Measurements from ENCODE around the gene SLC9A8. TPM values are rescaled to one million over a fixed set of nuclear protein-coding genes. Genes with fewer than 3 reads are reported as not detected.
"Not testable (repeated sequence)": the region's sequence is repeated elsewhere in the genome, so short reads cannot be mapped to it uniquely, and the experiment has no call there.

SLC9A8 gene
- polyA plus RNA-seq, 1 donor from 2014 or later, result 6.7 TPM

DNA sequence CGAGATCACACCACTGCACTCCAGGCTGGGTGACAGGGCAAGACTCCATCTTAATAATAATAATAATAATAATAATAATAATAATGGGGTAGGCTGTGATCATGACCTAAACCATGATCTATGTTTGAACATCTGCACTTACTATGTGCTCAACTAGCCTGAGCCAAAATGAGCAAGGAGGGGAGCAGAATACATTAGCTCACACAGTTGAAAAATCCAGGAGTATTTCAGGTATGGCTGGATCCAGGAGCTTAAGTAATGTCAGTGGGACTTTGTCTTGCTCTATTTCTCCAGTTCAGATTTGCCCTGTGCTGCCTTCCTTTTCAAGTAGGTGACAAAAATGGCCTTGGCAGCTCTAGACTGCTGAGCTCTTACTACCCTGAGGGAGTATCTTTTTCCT lies 32.7 kb upstream of the SLC9A8 start:
- no peak overlapping the region for H3K4me2 ChIP-seq (ENCODE audit: low read length)
- no peaks in the 10 kb centered on the region for H3K36me3 ChIP-seq (ENCODE audit: insufficient read depth, low read length)
- no peak overlapping the region for H2AFZ ChIP-seq (ENCODE audit: low read depth, low read length)
- H3K9ac ChIP-seq (ENCODE audit: low read length), result no peak overlapping the region
- H4K20me1 ChIP-seq (ENCODE audit: insufficient read depth), result no peaks in the 10 kb centered on the region
- H3K9me2 ChIP-seq (ENCODE audit: insufficient read depth, low read length), result no peaks in the 10 kb centered on the region
- H3K9me3 ChIP-seq (ENCODE audit: low read length), result no peaks in the 10 kb centered on the region
- H3K4me3 ChIP-seq (ENCODE audit: low read length), result no peak overlapping the region
- no peak overlapping the region for H3K27ac ChIP-seq (ENCODE audit: low read length)
- H3K27me3 ChIP-seq (ENCODE audit: insufficient read depth, low read depth, low read length), result no peaks in the 10 kb centered on the region
- no peaks in the 10 kb centered on the region for H3K79me2 ChIP-seq (replicated peaks; ENCODE audit: insufficient read depth, low read length)
- no peaks in the 10 kb centered on the region for H3F3A ChIP-seq (ENCODE audit: insufficient read depth, low read length, poor library complexity, severe bottlenecking)
- no peak for TF ChIP-seq EZH2 (IDR thresholded peaks at IDR 0.05; ENCODE audit: borderline replicate concordance, insufficient read depth, low read length, poor library complexity, severe bottlenecking)
- no peak for TF ChIP-seq POLR2AphosphoS5 (IDR thresholded peaks at IDR 0.05)
- TF ChIP-seq RAD21 (conservative IDR thresholded peaks at IDR 0.05), result no peak
- no peak for TF ChIP-seq CTCF (IDR thresholded peaks at IDR 0.05; ENCODE audit: poor library complexity, severe bottlenecking)
- no peak for TF ChIP-seq SMC3 (conservative IDR thresholded peaks at IDR 0.05; ENCODE audit: poor library complexity)
- TF ChIP-seq TAF1 (IDR thresholded peaks at IDR 0.05; ENCODE audit: low read depth), result no peak
- no peak for TF ChIP-seq EP300 (conservative IDR thresholded peaks at IDR 0.05; ENCODE audit: poor library complexity, severe bottlenecking)
- TF ChIP-seq REST (IDR thresholded peaks at IDR 0.05; ENCODE audit: borderline replicate concordance), result no peak
- no peak for TF ChIP-seq MXI1 (conservative IDR thresholded peaks at IDR 0.05; ENCODE audit: poor library complexity, severe bottlenecking)

GRCh38 chr20:49781676-49782075 lies 31.0 kb upstream of the SLC9A8 start:
- H3K36me3 ChIP-seq (ENCODE audit: insufficient read depth, low read length), result no peaks in the 10 kb centered on the region
- no peaks in the 10 kb centered on the region for H4K20me1 ChIP-seq (ENCODE audit: insufficient read depth)
- H3K9me2 ChIP-seq (ENCODE audit: insufficient read depth, low read length), result no peaks in the 10 kb centered on the region
- no peak overlapping the region for H3K4me2 ChIP-seq (ENCODE audit: low read length)
- H3K27me3 ChIP-seq (ENCODE audit: insufficient read depth, low read depth, low read length), result no peaks in the 10 kb centered on the region
- no peaks in the 10 kb centered on the region for H3F3A ChIP-seq (ENCODE audit: insufficient read depth, low read length, poor library complexity, severe bottlenecking)
- H3K4me3 ChIP-seq (ENCODE audit: low read length), result no peak overlapping the region
- no peak overlapping the region for H3K9ac ChIP-seq (ENCODE audit: low read length)
- H3K9me3 ChIP-seq (ENCODE audit: low read length), result no peaks in the 10 kb centered on the region
- H3K27ac ChIP-seq (ENCODE audit: low read length), result no peak overlapping the region
- TF ChIP-seq SMC3 (conservative IDR thresholded peaks at IDR 0.05; ENCODE audit: poor library complexity) (no peak), REST (IDR thresholded peaks at IDR 0.05; ENCODE audit: borderline replicate concordance) (no peak), EZH2 (IDR thresholded peaks at IDR 0.05; ENCODE audit: borderline replicate concordance, insufficient read depth, low read length, poor library complexity, severe bottlenecking) (no peak), TAF1 (IDR thresholded peaks at IDR 0.05; ENCODE audit: low read depth) (no peak), CTCF (IDR thresholded peaks at IDR 0.05; ENCODE audit: poor library complexity, severe bottlenecking) (no peak), POLR2AphosphoS5 (IDR thresholded peaks at IDR 0.05) (no peak), MXI1 (conservative IDR thresholded peaks at IDR 0.05; ENCODE audit: poor library complexity, severe bottlenecking) (no peak), EP300 (conservative IDR thresholded peaks at IDR 0.05; ENCODE audit: poor library complexity, severe bottlenecking) (no peak), RAD21 (conservative IDR thresholded peaks at IDR 0.05) (no peak)
- no peaks in the 10 kb centered on the region for H3K79me2 ChIP-seq (replicated peaks; ENCODE audit: insufficient read depth, low read length)
- H2AFZ ChIP-seq (ENCODE audit: low read depth, low read length), result no peak overlapping the region

DNA sequence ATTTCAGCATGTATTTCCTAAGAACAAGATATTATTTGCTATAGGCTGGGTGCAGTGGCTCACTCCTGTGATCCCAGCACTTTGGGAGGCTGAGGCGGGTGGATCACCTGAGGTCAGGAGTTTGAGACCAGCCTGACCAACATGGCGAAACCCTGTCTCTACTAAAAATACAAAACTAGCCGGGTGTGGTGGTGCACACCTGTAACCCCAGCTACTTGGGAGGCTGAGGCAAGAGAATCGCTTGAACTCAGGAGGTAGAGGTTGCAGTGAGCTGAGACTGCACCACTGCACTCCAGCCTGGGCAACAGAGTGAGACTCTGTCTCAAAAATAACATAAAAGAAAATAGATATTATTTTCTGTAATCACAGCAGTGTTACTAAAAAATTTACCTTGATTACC lies 30.2 kb upstream of the SLC9A8 start:
- H3K9me3 ChIP-seq (ENCODE audit: low read length); H3F3A ChIP-seq (ENCODE audit: insufficient read depth, low read length, poor library complexity, severe bottlenecking); H4K20me1 ChIP-seq (ENCODE audit: insufficient read depth); H3K27me3 ChIP-seq (ENCODE audit: insufficient read depth, low read depth, low read length); H3K36me3 ChIP-seq (ENCODE audit: insufficient read depth, low read length); H3K27ac ChIP-seq (ENCODE audit: low read length); H3K4me3 ChIP-seq (ENCODE audit: low read length); H3K4me2 ChIP-seq (ENCODE audit: low read length); H3K9me2 ChIP-seq (ENCODE audit: insufficient read depth, low read length); H3K9ac ChIP-seq (ENCODE audit: low read length); H2AFZ ChIP-seq (ENCODE audit: low read depth, low read length); H3K79me2 ChIP-seq (replicated peaks; ENCODE audit: insufficient read depth, low read length): not testable (repeated sequence)

All from neural cell (in vitro differentiated cells).